MM.1S (cell line): Measurements from ENCODE around the gene GRWD1.

Experiments used
- EZH2 ChIP-seq: fragments of 300-600 bp; sonication (generic); optimal IDR thresholded peaks from 2 replicates; pipeline ENCODE3; 2017; ENCODE audit warnings: low read depth, mild to moderate bottlenecking, antibody characterized with exemption, low read length, mixed read lengths
- EZH2phosphoT487 ChIP-seq: fragments of 300-600 bp; sonication (generic); IDR thresholded peaks from 2 replicates; pipeline ENCODE4 v1.6.1; 2018; ENCODE audit warnings: antibody characterized with exemption, low read length
- TF ChIP-seq, protein P1 (sequence below): fragments of 300-600 bp; sonication (generic); IDR thresholded peaks from 2 replicates; pipeline ENCODE4 v1.5.1; 2016; ENCODE audit warnings: antibody characterized with exemption, low read length, mixed read lengths

DNA sequence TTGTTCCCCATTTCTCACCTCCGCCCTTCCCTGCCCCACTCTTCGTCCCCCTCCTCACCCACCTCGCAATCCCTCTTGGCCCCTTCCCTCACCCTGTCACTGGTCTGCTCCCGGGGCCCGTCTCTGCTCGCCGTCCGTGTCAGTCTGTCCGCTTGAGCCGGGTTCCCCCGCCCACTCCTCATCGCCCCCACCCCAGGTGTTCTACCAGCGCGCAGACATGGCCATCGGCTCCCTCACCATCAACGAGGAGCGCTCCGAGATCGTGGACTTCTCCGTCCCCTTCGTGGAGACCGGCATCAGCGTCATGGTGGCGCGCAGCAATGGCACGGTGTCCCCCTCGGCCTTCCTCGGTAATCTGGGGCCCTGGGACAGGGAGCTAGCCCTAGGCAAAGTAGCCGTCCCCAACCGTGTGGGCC is 30.0 kb upstream of the GRWD1 start:
- TF ChIP-seq, protein P1, sequence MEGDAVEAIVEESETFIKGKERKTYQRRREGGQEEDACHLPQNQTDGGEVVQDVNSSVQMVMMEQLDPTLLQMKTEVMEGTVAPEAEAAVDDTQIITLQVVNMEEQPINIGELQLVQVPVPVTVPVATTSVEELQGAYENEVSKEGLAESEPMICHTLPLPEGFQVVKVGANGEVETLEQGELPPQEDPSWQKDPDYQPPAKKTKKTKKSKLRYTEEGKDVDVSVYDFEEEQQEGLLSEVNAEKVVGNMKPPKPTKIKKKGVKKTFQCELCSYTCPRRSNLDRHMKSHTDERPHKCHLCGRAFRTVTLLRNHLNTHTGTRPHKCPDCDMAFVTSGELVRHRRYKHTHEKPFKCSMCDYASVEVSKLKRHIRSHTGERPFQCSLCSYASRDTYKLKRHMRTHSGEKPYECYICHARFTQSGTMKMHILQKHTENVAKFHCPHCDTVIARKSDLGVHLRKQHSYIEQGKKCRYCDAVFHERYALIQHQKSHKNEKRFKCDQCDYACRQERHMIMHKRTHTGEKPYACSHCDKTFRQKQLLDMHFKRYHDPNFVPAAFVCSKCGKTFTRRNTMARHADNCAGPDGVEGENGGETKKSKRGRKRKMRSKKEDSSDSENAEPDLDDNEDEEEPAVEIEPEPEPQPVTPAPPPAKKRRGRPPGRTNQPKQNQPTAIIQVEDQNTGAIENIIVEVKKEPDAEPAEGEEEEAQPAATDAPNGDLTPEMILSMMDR = no peak
- TF ChIP-seq EZH2 (no peak), EZH2phosphoT487 (no peak)
